A549 treated with DMSO at 1 μM for 4 hours (cell line): ENCODE measurements around the gene HVCN1. TPM values are rescaled to one million over a fixed set of nuclear protein-coding genes. Genes with fewer than 3 reads are reported as not detected.

ENCODE experiments used
- total RNA-seq: library from RNA; stranded (reverse); fragments of 200-300 nt; extraction: Qiagen RNA extraction; gene quantifications from 5 replicates; pipeline ENCODE4 v1.2.3, GENCODE V29; 2022; ENCODE audit warnings: low read depth

Gene HVCN1
- 0.48 to 0.81 TPM (median 0.62 TPM) in 5 replicates for total RNA-seq

GRCh38 chr12:110688446-110689280 lies at the start of gene HVCN1:
TSS of gene HVCN1 (minus strand) at chr12:110689115. CDS start at chr12:110683245, 5,870 bp downstream.

DNA sequence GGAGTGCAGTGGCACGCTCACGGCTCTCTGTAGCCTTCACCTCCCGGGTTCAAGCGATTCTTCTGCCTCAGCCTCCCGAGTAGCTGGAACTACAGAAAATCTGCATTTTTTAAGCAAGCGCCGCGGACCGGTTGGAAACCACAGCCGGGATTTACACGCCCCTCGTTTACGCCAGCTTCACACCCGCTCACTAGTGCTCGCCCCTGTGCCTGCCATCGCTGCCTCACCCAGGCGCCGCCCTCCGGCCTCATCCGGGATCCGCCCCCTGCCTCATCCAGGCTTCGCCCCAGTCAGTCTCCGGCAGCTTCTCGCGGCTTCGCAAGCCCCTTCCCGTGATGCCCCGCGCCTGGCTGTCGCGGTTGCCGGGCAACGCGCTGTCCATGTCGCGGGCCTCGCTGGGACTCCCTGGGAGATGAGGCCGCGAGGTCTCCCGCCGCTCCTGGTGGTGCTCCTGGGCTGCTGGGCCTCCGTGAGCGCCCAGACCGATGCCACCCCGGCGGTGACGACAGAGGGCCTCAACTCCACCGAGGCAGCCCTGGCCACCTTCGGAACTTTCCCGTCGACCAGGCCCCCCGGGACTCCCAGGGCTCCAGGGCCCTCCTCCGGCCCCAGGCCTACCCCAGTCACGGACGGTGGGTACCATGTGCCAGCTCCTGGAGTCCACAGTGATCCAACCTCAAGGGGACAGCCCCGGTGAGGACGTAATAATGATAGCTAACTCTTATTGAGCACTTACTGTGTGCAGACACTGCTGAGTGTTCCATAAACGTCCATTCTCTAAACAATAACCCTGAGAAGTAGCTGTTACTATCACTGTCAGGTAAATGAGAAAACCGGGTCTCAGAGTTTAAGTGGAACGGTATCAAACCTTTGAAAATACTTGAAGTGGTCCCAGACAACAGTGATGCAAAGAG lies 74.9 kb downstream of the HVCN1 start, which contains the start of gene TCTN1:
TSS of gene TCTN1 (plus strand) at position 359 of the 914 bp plus-strand sequence. CDS start at position 413, 54 bp downstream.

Other genes starting within 250 kb of the HVCN1 start
- gene ARPC3, start 238.8 kb downstream of the HVCN1 start, total RNA-seq = 418 to 687 TPM (median 460 TPM) in 5 replicates
- gene GPN3, start 220.9 kb downstream of the HVCN1 start, total RNA-seq = 23.9 to 37.1 TPM (median 35.0 TPM) in 5 replicates
- 16.4 to 23.2 TPM (median 20.8 TPM) in 5 replicates for gene FAM216A, start 220.3 kb downstream of the HVCN1 start, total RNA-seq
- 135 to 153 TPM (median 148 TPM) in 5 replicates for gene VPS29, start 187.0 kb downstream of the HVCN1 start, total RNA-seq
- gene RAD9B, start 186.8 kb downstream of the HVCN1 start, total RNA-seq = 0.08 to 0.46 TPM (median 0.20 TPM) in 5 replicates
- gene PPTC7, start 105.8 kb downstream of the HVCN1 start, total RNA-seq = 18.0 to 25.2 TPM (median 22.3 TPM) in 5 replicates
- 25.4 to 38.2 TPM (median 32.2 TPM) in 5 replicates for gene TCTN1, start 75.0 kb downstream of the HVCN1 start, total RNA-seq
- gene PPP1CC, start 53.8 kb upstream of the HVCN1 start, total RNA-seq = 119 to 159 TPM (median 154 TPM) in 5 replicates
- 0.09 TPM in 1 of 5 replicates, not detected in the others for gene CCDC63, start 157.9 kb upstream of the HVCN1 start, total RNA-seq
- 0.10 to 0.17 TPM in 2 of 5 replicates, not detected in the others for gene MYL2, start 231.5 kb upstream of the HVCN1 start, total RNA-seq